ENCODE measurements around the gene NOC3L.

DNA sequence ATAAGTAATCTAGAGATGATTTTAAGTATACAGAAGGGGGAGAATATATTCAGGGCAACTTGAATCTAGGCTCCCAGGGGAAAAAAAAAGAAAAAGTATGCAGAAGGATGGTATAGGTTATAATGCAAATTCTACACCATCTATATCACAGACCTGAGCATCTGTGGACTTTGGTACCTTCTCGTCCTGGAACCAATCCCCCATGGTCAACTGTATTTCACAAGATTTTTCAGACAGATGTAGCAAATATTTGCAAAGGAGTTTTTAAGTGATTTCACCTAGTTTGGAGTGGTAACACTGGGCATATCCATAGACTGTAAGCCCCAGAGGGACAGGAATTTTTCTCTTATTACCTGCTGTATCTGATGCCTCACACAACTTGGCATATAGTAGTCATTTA lies 58.8 kb downstream of the NOC3L start:
- TF ChIP-seq, protein P1, sequence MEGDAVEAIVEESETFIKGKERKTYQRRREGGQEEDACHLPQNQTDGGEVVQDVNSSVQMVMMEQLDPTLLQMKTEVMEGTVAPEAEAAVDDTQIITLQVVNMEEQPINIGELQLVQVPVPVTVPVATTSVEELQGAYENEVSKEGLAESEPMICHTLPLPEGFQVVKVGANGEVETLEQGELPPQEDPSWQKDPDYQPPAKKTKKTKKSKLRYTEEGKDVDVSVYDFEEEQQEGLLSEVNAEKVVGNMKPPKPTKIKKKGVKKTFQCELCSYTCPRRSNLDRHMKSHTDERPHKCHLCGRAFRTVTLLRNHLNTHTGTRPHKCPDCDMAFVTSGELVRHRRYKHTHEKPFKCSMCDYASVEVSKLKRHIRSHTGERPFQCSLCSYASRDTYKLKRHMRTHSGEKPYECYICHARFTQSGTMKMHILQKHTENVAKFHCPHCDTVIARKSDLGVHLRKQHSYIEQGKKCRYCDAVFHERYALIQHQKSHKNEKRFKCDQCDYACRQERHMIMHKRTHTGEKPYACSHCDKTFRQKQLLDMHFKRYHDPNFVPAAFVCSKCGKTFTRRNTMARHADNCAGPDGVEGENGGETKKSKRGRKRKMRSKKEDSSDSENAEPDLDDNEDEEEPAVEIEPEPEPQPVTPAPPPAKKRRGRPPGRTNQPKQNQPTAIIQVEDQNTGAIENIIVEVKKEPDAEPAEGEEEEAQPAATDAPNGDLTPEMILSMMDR (IDR thresholded peaks at IDR 0.05), result no peak
- no peak for TF ChIP-seq POLR2AphosphoS5 (IDR thresholded peaks at IDR 0.05; ENCODE audit: low read depth, low read length)
- TF ChIP-seq REST (IDR thresholded peaks at IDR 0.05; ENCODE audit: insufficient read depth in 1 of 2, low read depth in 2 of 2, low read length in 1 of 2), result no peak
- no peak for TF ChIP-seq SIN3A (IDR thresholded peaks at IDR 0.05; ENCODE audit: borderline replicate concordance, insufficient read depth, low read depth, low read length)
